SU-DHL-6 (cell line): ENCODE measurements around the gene PLPP3.

Experiments used
- H2AFZ ChIP-seq: fragments of 200-600 bp; sonication (generic); 2 replicates; pipeline ENCODE4 v1.6.1; 2014; ENCODE audit warnings: low read depth, mild to moderate bottlenecking, moderate library complexity, mixed read lengths, antibody characterized with exemption, low read length; ENCODE audit not compliant: severe bottlenecking
- H3F3A ChIP-seq: fragments of 200-600 bp; shearing (Covaris generic); 2 replicates; pipeline ENCODE4 v1.6.0; 2016; ENCODE audit warnings: antibody characterized with exemption, mild to moderate bottlenecking; ENCODE audit not compliant: insufficient read depth
- H3K27ac ChIP-seq: fragments of 200-600 bp; sonication (generic); 2 replicates; pipeline ENCODE4 v1.5.1; 2016; ENCODE audit warnings: low read depth, mild to moderate bottlenecking, low read length, moderate library complexity, mixed read lengths
- H3K27me3 ChIP-seq: fragments of 200-600 bp; sonication (generic), shearing (Covaris generic); 2 replicates; pipeline ENCODE4 v1.6.0; 2014; ENCODE audit warnings: mild to moderate bottlenecking, low read length
- H3K36me3 ChIP-seq: fragments of 200-600 bp; sonication (generic); 2 replicates; pipeline ENCODE4 v1.6.1; 2014; ENCODE audit warnings: mild to moderate bottlenecking, low read length, mixed read lengths
- H3K4me2 ChIP-seq: fragments of 300-600, 200-600 bp; shearing (Covaris generic), sonication (generic); 2 replicates; pipeline ENCODE4 v1.6.0; 2014; ENCODE audit warnings: low read length, low read depth, mild to moderate bottlenecking; ENCODE audit not compliant: poor library complexity, severe bottlenecking
- H3K4me3 ChIP-seq: fragments of 200-600 bp; sonication (generic); 2 replicates; pipeline ENCODE4 v1.5.1; 2014; ENCODE audit warnings: antibody characterized with exemption, low read length, mild to moderate bottlenecking, mixed read lengths; ENCODE audit not compliant: insufficient read depth, poor library complexity, severe bottlenecking
- H3K79me2 ChIP-seq: fragments of 200-600 bp; sonication (generic); 2 replicates; pipeline ENCODE4 v1.6.1; 2014; ENCODE audit warnings: mild to moderate bottlenecking, low read length, moderate library complexity; ENCODE audit not compliant: insufficient read depth
- H3K9ac ChIP-seq: fragments of 200-600 bp; sonication (generic); 2 replicates; pipeline ENCODE4 v1.7.0; 2014; ENCODE audit warnings: mild to moderate bottlenecking, low read length
- H3K9me2 ChIP-seq: fragments of 200-600 bp; sonication (generic); replicated peaks from 2 replicates; pipeline ENCODE4 v1.6.1; 2014; ENCODE audit warnings: low read length; ENCODE audit not compliant: insufficient read depth
- H3K9me3 ChIP-seq: fragments of 200-600 bp; sonication (generic); 2 replicates; pipeline ENCODE4 v1.6.1; 2014; ENCODE audit warnings: low read length, mixed read lengths; ENCODE audit not compliant: insufficient read depth
- H4K20me1 ChIP-seq: fragments of 200-600 bp; sonication (generic); 2 replicates; pipeline ENCODE4 v1.6.1; 2014; ENCODE audit warnings: low read depth, mild to moderate bottlenecking, antibody characterized with exemption, low read length, moderate library complexity, mixed read lengths
- CTCF ChIP-seq: fragments of 200-600 bp; sonication (generic); IDR thresholded peaks from one replicate; pipeline ENCODE4 v1.5.1; 2017; ENCODE audit warnings: antibody characterized with exemption, mild to moderate bottlenecking, low read length, moderate library complexity; ENCODE audit not compliant: insufficient read depth, poor library complexity, severe bottlenecking
- EZH2phosphoT487 ChIP-seq: fragments of 200-600 bp; sonication (generic), shearing (Covaris generic); conservative IDR thresholded peaks from 2 replicates; pipeline ENCODE4 v1.6.1; 2018; ENCODE audit warnings: mild to moderate bottlenecking, antibody characterized with exemption, low read length, moderate library complexity, mixed read lengths

PLPP3 gene

GRCh38 chr1:56509713-56510641 is 69.4 kb downstream of the PLPP3 start:
- no peaks in the 10 kb centered on the region for H3K36me3 ChIP-seq
- TF ChIP-seq EZH2phosphoT487: no peak
- TF ChIP-seq CTCF: no peak

GRCh38 chr1:56508523-56508983 is 70.8 kb downstream of the PLPP3 start:
- H3K9ac ChIP-seq: no peak overlapping the region
- TF ChIP-seq EZH2phosphoT487 (no peak), CTCF (no peak)
- H3F3A ChIP-seq: no peaks in the 10 kb centered on the region
- no peak overlapping the region for H3K4me2 ChIP-seq
- H3K4me3 ChIP-seq: no peak overlapping the region
- H3K9me2 ChIP-seq: no peaks in the 10 kb centered on the region
- no peak overlapping the region for H2AFZ ChIP-seq
- H3K9me3 ChIP-seq: no peaks in the 10 kb centered on the region
- H3K36me3 ChIP-seq: no peaks in the 10 kb centered on the region
- H3K27ac ChIP-seq: no peak overlapping the region
- no peaks in the 10 kb centered on the region for H3K79me2 ChIP-seq
- H3K27me3 ChIP-seq: no peaks in the 10 kb centered on the region
- no peaks in the 10 kb centered on the region for H4K20me1 ChIP-seq

More at GRCh38 chr1:56509713-56510641, 69.4 kb downstream of the PLPP3 start:
- no peaks in the 10 kb centered on the region for H3K9me2 ChIP-seq
- no peak overlapping the region for H3K27ac ChIP-seq
- no peaks in the 10 kb centered on the region for H3K9me3 ChIP-seq
- H3F3A ChIP-seq: no peaks in the 10 kb centered on the region
- no peak overlapping the region for H3K4me3 ChIP-seq
- H3K27me3 ChIP-seq: no peaks in the 10 kb centered on the region
- H3K4me2 ChIP-seq: no peak overlapping the region
- H2AFZ ChIP-seq: no peak overlapping the region
- H4K20me1 ChIP-seq: no peaks in the 10 kb centered on the region
- no peak overlapping the region for H3K9ac ChIP-seq
- no peaks in the 10 kb centered on the region for H3K79me2 ChIP-seq

- no peaks in the 10 kb centered on the region for H3K36me3 ChIP-seq
- no peaks in the 10 kb centered on the region for H3K79me2 ChIP-seq
- H3K27ac ChIP-seq: no peak overlapping the region
- H2AFZ ChIP-seq: no peak overlapping the region
- H3K9me3 ChIP-seq: no peaks in the 10 kb centered on the region
- H3K9me2 ChIP-seq: no peaks in the 10 kb centered on the region
- H3K4me2 ChIP-seq: no peak overlapping the region
- H3F3A ChIP-seq: no peaks in the 10 kb centered on the region
- H3K27me3 ChIP-seq: no peaks in the 10 kb centered on the region
- TF ChIP-seq EZH2phosphoT487 (no peak), CTCF (no peak)
- H4K20me1 ChIP-seq: no peaks in the 10 kb centered on the region
- no peak overlapping the region for H3K9ac ChIP-seq
- no peak overlapping the region for H3K4me3 ChIP-seq
These were observed 71.3 kb downstream of the PLPP3 start for GRCh38 chr1:56507925-56508522.
